K562 (cell line): ENCODE results near the gene KNCN.

ENCODE experiments used
- EP300 ChIP-seq: IDR thresholded peaks from 2 replicates; pipeline ENCODE4 v1.6.1; 2012; ENCODE audit warnings: low read length, improper control_type of control experiment
- NFXL1 ChIP-seq: fragments of 450-650 bp; formaldehyde crosslinking; IDR thresholded peaks from 2 replicates; pipeline ENCODE4 v1.4.0; 2021; ENCODE audit warnings: mild to moderate bottlenecking
- RHOXF2B ChIP-seq: fragments of 250-450 bp; sonication (Bioruptor Pico); conservative IDR thresholded peaks from 2 replicates; pipeline ENCODE4 v1.5.1; 2021

DNA sequence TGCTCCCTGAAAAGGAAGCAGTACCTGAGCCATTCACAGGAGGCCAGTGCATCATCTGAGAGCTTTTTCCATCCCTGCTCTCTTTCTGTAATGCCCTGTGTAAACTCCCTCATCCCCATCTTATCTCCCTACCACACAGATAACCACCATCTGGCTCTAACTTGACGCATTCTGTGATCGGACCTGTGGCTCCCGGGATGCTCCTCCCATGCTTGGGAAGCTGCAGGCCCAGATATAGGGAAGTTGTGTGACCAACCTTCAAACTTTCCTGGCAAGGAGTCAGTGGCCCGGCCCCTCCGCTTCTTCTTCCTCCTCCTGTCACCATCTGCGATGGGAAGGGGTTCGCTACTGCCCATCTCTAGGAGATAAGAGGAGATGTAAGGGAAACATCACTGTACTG lies 31.5 kb upstream of the KNCN start:
- no peak for TF ChIP-seq NFXL1 (CRISPR knock-in tag)
- TF ChIP-seq EP300: no peak
- no peak for TF ChIP-seq RHOXF2B (CRISPR knock-in tag)
